Measurements from ENCODE around the gene SHKBP1.

SHKBP1 gene

DNA sequence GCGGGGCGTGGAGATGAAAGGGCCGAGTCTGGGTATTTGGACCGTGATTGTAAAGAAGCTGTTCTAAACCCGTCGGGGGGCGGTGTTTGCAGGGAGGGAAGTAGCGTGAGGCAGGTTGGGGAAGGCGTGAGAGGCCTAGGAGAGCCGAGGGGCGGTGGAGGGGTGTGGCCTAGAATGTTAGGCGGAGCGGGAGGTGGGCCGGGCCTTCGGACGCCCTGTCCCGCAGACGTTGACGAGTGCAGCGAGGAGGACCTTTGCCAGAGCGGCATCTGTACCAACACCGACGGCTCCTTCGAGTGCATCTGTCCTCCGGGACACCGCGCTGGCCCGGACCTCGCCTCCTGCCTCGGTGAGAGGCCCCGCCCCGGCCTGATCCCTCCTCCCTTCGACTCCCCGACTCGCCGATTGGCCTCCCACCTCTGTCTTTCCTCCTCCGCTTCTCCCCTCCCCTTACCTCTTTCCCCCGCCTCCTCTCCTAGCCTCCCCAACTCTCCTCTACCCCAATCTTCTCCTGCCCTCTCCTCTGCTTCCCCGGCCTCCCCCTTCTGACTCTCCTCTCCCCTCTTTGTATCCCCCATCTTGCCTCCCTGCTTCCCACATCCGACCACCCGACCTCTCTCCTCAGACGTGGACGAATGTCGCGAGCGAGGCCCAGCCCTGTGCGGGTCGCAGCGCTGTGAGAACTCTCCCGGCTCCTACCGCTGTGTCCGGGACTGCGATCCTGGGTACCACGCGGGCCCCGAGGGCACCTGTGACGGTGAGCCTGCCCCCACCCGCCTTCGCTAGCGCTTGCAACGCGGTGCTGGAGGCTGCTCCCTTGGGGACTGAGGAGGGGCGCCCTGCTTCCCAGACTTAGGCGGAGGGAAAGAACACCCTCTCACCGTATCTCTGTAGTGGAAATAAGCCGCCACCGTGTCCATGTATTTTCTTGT, 37.3 kb downstream of the SHKBP1 start:
- Histone ChIP-seq H3K4me3 (ENCODE audit: low read length) (peak overlapping the region; percentile 90), H3K4me1 (ENCODE audit: control insufficient read depth, insufficient read depth, low read length) (no peaks in the 10 kb centered on the region), H3K36me3 (ENCODE audit: control insufficient read depth, insufficient read depth, low read length, severe bottlenecking) (no peaks in the 10 kb centered on the region), H3K9me3 (ENCODE audit: control insufficient read depth, low read length) (no peaks in the 10 kb centered on the region), H3K9ac (ENCODE audit: low read length) (peak overlapping the region; percentile 89), H3K27me3 (replicated peaks; ENCODE audit: control insufficient read depth, insufficient read depth, low read length) (no peaks in the 10 kb centered on the region)
- DNase-seq (ENCODE audit: low read depth): peak; percentile 87

DNA sequence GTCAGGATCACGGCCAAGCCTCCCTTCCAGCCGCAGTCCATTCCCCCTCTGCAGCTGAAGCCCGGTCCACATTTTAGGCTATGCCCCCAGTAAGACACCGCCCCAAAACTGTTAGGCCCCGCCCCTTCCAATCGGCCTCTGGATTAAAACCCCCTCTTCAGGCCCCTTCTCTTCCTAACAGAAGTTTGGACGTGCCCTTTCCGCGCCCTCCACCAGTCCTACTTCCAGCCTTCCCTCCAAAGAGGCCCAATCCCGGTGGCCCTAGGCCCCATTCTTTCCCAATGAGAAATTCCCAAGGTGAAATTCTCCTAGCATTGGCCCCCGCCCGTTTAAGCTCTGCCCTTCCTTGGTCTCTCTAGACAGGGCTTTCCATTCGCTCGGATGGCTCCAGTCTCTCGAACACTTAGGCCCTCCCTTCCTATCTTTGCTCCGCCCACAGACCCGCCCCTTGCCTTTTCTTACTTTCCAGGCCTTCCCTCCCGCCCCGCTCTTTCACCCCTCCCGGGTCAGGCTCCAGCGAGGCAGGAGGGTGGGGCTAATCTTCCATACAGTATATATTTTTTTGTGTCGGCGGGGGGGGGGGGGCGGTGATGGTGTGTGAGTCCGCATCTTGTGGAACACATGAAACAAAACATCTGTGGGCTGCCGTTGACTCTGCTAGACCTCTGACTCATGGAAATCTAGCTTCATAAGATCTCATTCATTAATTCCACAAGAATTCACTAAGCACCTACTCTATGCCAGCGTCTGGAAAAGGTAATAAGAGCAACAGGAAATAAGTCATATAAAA, 38.1 kb downstream of the SHKBP1 start:
- H3K9me3 ChIP-seq (ENCODE audit: control insufficient read depth, low read length): no peaks in the 10 kb centered on the region
- no peaks in the 10 kb centered on the region for H3K27me3 ChIP-seq (replicated peaks; ENCODE audit: control insufficient read depth, insufficient read depth, low read length)
- H3K36me3 ChIP-seq (ENCODE audit: control insufficient read depth, insufficient read depth, low read length, severe bottlenecking): peaks cover 7% of the 10 kb centered on the region
- peak; percentile 95 for DNase-seq (ENCODE audit: low read depth)
- H3K4me3 ChIP-seq (ENCODE audit: low read length): peak overlapping the region; percentile 90
- peak overlapping the region; percentile 89 for H3K9ac ChIP-seq (ENCODE audit: low read length)
- H3K4me1 ChIP-seq (ENCODE audit: control insufficient read depth, insufficient read depth, low read length): no peaks in the 10 kb centered on the region

DNA sequence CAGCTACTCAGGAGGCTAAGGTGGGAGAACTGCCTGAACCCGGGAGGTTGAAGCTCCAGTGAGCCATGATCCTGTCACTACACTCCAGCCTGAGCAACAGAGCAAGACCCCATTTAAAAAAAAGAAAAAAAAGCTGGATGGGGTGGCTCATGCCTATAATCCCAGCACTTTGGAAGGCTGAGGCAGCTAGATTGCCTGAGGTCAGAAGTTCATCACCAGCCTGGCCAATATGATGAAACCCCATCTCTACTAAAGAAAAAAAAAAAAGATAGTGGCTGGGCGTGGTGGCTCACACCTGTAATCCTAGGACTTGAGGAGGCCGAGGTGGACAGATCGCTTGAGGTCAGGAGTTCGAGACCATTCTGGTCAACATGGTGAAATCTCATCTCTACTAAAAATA, 39.5 kb downstream of the SHKBP1 start:
- H3K9ac ChIP-seq (ENCODE audit: low read length): no peak overlapping the region
- DNase-seq (ENCODE audit: low read depth): no peak
- no peaks in the 10 kb centered on the region for H3K9me3 ChIP-seq (ENCODE audit: control insufficient read depth, low read length)
- H3K4me1 ChIP-seq (ENCODE audit: control insufficient read depth, insufficient read depth, low read length): no peaks in the 10 kb centered on the region
- no peak overlapping the region for H3K4me3 ChIP-seq (ENCODE audit: low read length)
- peaks cover 7% of the 10 kb centered on the region for H3K36me3 ChIP-seq (ENCODE audit: control insufficient read depth, insufficient read depth, low read length, severe bottlenecking)
- H3K27me3 ChIP-seq (replicated peaks; ENCODE audit: control insufficient read depth, insufficient read depth, low read length): no peaks in the 10 kb centered on the region

DNA sequence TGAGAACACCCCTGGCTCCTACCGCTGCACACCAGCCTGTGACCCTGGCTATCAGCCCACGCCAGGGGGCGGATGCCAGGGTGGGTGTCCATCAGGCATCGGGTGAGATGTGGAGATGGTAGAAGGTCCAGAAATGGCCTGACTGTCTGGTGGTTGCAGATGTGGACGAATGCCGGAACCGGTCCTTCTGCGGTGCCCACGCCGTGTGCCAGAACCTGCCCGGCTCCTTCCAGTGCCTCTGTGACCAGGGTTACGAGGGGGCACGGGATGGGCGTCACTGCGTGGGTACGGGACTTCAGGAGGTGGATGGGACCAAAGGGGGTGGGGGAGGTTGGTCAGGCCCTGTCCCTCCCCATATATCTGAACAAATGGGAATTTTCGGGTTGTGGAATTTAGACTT, 40.3 kb downstream of the SHKBP1 start:
- Histone ChIP-seq H3K4me3 (ENCODE audit: low read length) (no peak overlapping the region), H3K4me1 (ENCODE audit: control insufficient read depth, insufficient read depth, low read length) (no peaks in the 10 kb centered on the region), H3K36me3 (ENCODE audit: control insufficient read depth, insufficient read depth, low read length, severe bottlenecking) (peaks cover 7% of the 10 kb centered on the region), H3K9me3 (ENCODE audit: control insufficient read depth, low read length) (no peaks in the 10 kb centered on the region), H3K27me3 (replicated peaks; ENCODE audit: control insufficient read depth, insufficient read depth, low read length) (no peaks in the 10 kb centered on the region), H3K9ac (ENCODE audit: low read length) (no peak overlapping the region)
- DNase-seq (ENCODE audit: low read depth): no peak

DNA sequence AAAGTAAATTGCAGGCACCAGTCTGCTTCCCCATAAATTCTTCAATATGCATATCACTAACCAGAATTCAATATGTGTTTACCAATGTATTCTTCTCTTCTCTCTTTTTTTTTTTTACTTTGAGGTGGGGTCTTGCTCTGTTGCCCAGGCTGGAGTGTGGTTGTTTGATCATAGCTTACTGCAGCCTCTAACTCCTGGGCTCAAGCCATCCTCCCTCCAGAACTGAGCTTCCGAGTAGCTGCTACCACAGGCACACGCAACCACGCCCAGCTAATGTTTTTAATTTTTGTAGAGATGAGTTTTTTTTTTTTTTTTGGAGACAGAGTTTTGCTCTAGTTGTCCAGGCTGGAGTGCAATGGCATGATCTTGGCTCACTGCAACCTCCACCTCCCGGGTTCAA, 41.3 kb downstream of the SHKBP1 start:
- no peaks in the 10 kb centered on the region for H3K4me1 ChIP-seq (ENCODE audit: control insufficient read depth, insufficient read depth, low read length)
- H3K9me3 ChIP-seq (ENCODE audit: control insufficient read depth, low read length): no peaks in the 10 kb centered on the region
- DNase-seq (ENCODE audit: low read depth): no peak
- no peaks in the 10 kb centered on the region for H3K27me3 ChIP-seq (replicated peaks; ENCODE audit: control insufficient read depth, insufficient read depth, low read length)
- H3K9ac ChIP-seq (ENCODE audit: low read length): no peak overlapping the region
- H3K4me3 ChIP-seq (ENCODE audit: low read length): no peak overlapping the region
- peaks cover 7% of the 10 kb centered on the region for H3K36me3 ChIP-seq (ENCODE audit: control insufficient read depth, insufficient read depth, low read length, severe bottlenecking)

DNA sequence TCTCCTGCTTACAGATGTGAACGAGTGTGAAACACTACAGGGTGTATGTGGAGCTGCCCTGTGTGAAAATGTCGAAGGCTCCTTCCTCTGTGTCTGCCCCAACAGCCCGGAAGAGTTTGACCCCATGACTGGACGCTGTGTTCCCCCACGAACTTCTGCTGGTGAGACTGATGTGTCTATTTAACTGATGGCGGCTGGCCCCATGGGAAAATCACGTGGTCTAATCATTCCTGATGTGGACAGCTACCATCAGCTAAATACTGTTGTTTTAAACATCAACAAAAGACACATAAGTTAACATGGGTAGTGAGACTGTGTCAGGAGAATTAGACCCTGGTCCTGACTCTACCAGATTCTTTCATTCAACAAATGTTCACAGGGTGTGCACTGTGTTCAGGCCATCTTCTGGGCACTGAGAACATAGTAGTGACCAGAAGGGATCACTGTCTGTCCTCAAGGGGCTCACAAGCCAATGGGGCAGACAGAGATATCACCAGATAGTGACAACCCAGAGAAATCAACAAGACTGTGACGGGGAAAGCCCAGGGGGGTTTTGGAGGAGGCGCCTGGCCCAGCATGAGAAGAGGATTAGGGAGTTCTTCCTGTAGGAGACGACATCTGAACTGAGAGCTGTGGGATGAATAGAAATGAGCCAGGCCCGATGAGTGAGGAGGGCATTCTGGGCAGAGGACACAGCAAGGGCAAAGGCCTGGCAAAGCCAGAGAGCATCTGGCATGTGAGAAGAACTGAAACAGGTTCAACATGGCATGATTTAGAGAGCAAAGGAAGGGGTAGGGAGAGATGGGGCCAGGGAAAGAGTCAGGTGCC, 42.9 kb downstream of the SHKBP1 start:
- no peaks in the 10 kb centered on the region for H3K27me3 ChIP-seq (replicated peaks; ENCODE audit: control insufficient read depth, insufficient read depth, low read length)
- H3K36me3 ChIP-seq (ENCODE audit: control insufficient read depth, insufficient read depth, low read length, severe bottlenecking): peaks cover 7% of the 10 kb centered on the region
- no peak overlapping the region for H3K9ac ChIP-seq (ENCODE audit: low read length)
- no peaks in the 10 kb centered on the region for H3K4me1 ChIP-seq (ENCODE audit: control insufficient read depth, insufficient read depth, low read length)
- no peaks in the 10 kb centered on the region for H3K9me3 ChIP-seq (ENCODE audit: control insufficient read depth, low read length)
- no peak for DNase-seq (ENCODE audit: low read depth)
- no peak overlapping the region for H3K4me3 ChIP-seq (ENCODE audit: low read length)

DNA sequence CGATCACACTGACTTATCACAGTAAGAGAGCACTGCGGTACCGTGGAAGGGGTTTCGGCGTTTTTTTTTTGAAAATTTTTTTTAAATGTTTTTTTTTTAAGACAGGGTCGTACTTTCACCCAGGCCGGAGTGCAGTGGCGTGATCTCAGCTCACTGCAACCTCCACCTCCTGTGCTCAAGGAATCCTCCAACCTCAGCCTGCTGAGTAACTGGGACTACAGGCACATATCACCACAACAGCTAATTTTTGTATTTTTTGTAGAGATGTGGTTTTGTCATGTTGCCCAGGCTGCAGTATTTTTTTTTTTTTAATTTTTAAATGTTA, 43.5 kb downstream of the SHKBP1 start:
- Histone ChIP-seq H3K9me3 (ENCODE audit: control insufficient read depth, low read length) (no peaks in the 10 kb centered on the region), H3K36me3 (ENCODE audit: control insufficient read depth, insufficient read depth, low read length, severe bottlenecking) (peaks cover 7% of the 10 kb centered on the region), H3K4me3 (ENCODE audit: low read length) (no peak overlapping the region), H3K9ac (ENCODE audit: low read length) (no peak overlapping the region), H3K27me3 (replicated peaks; ENCODE audit: control insufficient read depth, insufficient read depth, low read length) (no peaks in the 10 kb centered on the region), H3K4me1 (ENCODE audit: control insufficient read depth, insufficient read depth, low read length) (no peaks in the 10 kb centered on the region)
- no peak for DNase-seq (ENCODE audit: low read depth)

DNA sequence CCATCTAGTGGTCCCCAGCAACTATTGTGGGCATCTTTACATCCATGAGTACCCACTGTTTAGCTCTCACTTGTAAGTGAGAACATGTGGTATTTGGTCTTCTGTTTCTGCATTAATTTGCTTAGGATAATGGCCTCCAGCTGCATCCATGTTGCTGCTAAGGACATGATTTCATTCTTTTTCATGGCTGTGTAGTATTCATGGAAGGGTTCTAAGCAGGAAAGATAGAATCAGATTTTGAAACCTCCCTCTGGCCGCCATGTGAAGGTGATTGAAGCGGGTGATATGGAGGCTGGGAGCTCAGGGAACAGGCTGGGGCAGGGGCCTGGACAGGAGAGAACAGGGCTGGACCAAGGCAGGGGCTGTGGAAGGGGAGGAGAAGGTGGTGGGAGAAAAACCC, 44.6 kb downstream of the SHKBP1 start:
- no peak overlapping the region for H3K4me3 ChIP-seq (ENCODE audit: low read length)
- H3K4me1 ChIP-seq (ENCODE audit: control insufficient read depth, insufficient read depth, low read length): no peaks in the 10 kb centered on the region
- H3K9ac ChIP-seq (ENCODE audit: low read length): no peak overlapping the region
- peaks cover 7% of the 10 kb centered on the region for H3K36me3 ChIP-seq (ENCODE audit: control insufficient read depth, insufficient read depth, low read length, severe bottlenecking)
- H3K9me3 ChIP-seq (ENCODE audit: control insufficient read depth, low read length): no peaks in the 10 kb centered on the region
- H3K27me3 ChIP-seq (replicated peaks; ENCODE audit: control insufficient read depth, insufficient read depth, low read length): no peaks in the 10 kb centered on the region
- no peak for DNase-seq (ENCODE audit: low read depth)

DNA sequence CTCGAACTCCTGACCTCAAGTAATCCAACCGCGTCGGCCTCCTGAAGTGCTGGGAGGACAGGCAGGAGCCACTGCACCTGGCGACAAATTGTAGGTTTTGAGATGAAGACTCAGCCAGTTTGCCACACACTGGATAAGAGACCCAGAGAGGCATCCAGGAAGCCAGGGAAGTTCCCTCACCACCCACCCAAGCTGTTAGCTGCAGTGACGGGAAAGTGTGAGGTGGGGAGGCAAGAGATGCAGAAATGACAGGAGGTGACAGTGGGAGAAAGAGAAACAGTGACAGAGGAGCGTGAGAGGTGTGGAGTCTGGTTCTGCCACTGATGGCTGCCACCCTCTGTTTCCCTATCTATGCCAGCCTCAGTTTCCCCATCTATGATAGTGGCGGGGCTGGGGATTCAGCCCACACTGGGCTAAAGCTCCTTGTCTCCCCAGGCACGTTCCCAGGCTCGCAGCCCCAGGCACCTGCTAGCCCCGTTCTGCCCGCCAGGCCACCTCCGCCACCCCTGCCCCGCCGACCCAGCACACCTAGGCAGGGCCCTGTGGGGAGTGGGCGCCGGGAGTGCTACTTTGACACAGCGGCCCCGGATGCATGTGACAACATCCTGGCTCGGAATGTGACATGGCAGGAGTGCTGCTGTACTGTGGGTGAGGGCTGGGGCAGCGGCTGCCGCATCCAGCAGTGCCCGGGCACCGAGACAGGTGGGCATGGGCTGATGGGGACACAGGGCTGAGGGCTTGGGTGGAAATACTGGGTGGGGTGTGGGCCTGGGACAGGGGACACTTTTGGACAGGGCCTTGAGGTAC, 45.5 kb downstream of the SHKBP1 start:
- no peaks in the 10 kb centered on the region for H3K9me3 ChIP-seq (ENCODE audit: control insufficient read depth, low read length)
- no peaks in the 10 kb centered on the region for H3K4me1 ChIP-seq (ENCODE audit: control insufficient read depth, insufficient read depth, low read length)
- peaks cover 7% of the 10 kb centered on the region for H3K36me3 ChIP-seq (ENCODE audit: control insufficient read depth, insufficient read depth, low read length, severe bottlenecking)
- H3K4me3 ChIP-seq (ENCODE audit: low read length): no peak overlapping the region
- DNase-seq (ENCODE audit: low read depth): no peak
- H3K9ac ChIP-seq (ENCODE audit: low read length): no peak overlapping the region
- no peaks in the 10 kb centered on the region for H3K27me3 ChIP-seq (replicated peaks; ENCODE audit: control insufficient read depth, insufficient read depth, low read length)

DNA sequence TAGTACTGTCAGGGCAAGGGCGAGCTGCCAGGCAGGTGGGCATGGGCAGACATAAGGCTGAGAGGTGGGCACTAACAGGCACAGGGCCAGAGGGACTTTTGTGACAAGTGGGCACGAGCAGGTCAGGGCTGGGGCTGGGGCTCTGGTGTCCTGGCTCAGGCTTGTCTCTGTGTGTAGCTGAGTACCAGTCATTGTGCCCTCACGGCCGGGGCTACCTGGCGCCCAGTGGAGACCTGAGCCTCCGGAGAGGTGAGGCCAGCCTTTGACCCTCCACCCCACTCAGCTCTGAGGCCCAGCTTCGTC, 46.1 kb downstream of the SHKBP1 start:
- no peak overlapping the region for H3K9ac ChIP-seq (ENCODE audit: low read length)
- H3K36me3 ChIP-seq (ENCODE audit: control insufficient read depth, insufficient read depth, low read length, severe bottlenecking): peaks cover 7% of the 10 kb centered on the region
- H3K4me3 ChIP-seq (ENCODE audit: low read length): no peak overlapping the region
- no peaks in the 10 kb centered on the region for H3K4me1 ChIP-seq (ENCODE audit: control insufficient read depth, insufficient read depth, low read length)
- no peaks in the 10 kb centered on the region for H3K27me3 ChIP-seq (replicated peaks; ENCODE audit: control insufficient read depth, insufficient read depth, low read length)
- no peaks in the 10 kb centered on the region for H3K9me3 ChIP-seq (ENCODE audit: control insufficient read depth, low read length)
- no peak for DNase-seq (ENCODE audit: low read depth)
